ENCODE measurements around the gene NT5DC2.
A peak's percentile ranks its signal among the peaks of the same experiment; 100 is the strongest.

NT5DC2 gene

DNA sequence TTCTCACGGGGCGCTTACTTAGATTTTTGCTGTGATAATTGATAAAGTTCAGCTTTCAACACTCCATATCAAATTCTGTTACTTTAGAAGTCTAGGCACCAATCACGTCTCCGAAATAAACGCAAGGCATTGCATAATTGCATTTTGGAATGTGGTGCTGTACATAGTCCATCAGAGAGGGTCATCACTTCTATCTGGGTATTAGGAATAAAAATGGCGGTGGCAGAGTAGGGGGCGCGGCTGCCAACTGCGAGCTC lies 2.4 kb upstream of the NT5DC2 start:
- peaks cover 23% of the 10 kb centered on the region for H3K4me1 ChIP-seq (ENCODE audit: insufficient read depth, poor library complexity, severe bottlenecking)
- H3K27me3 ChIP-seq (ENCODE audit: insufficient read depth, poor library complexity, severe bottlenecking), result no peaks in the 10 kb centered on the region
- ATAC-seq (ENCODE audit: low read depth) (no peak), DNase-seq (ENCODE audit: low spot score) (no peak)
- no peak overlapping the region for H3K4me3 ChIP-seq (ENCODE audit: severe bottlenecking)
- no peaks in the 10 kb centered on the region for H3K9me3 ChIP-seq (ENCODE audit: severe bottlenecking)
- TF ChIP-seq, protein P1, sequence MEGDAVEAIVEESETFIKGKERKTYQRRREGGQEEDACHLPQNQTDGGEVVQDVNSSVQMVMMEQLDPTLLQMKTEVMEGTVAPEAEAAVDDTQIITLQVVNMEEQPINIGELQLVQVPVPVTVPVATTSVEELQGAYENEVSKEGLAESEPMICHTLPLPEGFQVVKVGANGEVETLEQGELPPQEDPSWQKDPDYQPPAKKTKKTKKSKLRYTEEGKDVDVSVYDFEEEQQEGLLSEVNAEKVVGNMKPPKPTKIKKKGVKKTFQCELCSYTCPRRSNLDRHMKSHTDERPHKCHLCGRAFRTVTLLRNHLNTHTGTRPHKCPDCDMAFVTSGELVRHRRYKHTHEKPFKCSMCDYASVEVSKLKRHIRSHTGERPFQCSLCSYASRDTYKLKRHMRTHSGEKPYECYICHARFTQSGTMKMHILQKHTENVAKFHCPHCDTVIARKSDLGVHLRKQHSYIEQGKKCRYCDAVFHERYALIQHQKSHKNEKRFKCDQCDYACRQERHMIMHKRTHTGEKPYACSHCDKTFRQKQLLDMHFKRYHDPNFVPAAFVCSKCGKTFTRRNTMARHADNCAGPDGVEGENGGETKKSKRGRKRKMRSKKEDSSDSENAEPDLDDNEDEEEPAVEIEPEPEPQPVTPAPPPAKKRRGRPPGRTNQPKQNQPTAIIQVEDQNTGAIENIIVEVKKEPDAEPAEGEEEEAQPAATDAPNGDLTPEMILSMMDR (IDR thresholded peaks at IDR 0.05; ENCODE audit: poor library complexity, severe bottlenecking), result no peak
- H3K36me3 ChIP-seq (ENCODE audit: low read depth), result peaks cover 14% of the 10 kb centered on the region
- H3K27ac ChIP-seq (ENCODE audit: poor library complexity, severe bottlenecking), result peak overlapping the region; percentile 73

DNA sequence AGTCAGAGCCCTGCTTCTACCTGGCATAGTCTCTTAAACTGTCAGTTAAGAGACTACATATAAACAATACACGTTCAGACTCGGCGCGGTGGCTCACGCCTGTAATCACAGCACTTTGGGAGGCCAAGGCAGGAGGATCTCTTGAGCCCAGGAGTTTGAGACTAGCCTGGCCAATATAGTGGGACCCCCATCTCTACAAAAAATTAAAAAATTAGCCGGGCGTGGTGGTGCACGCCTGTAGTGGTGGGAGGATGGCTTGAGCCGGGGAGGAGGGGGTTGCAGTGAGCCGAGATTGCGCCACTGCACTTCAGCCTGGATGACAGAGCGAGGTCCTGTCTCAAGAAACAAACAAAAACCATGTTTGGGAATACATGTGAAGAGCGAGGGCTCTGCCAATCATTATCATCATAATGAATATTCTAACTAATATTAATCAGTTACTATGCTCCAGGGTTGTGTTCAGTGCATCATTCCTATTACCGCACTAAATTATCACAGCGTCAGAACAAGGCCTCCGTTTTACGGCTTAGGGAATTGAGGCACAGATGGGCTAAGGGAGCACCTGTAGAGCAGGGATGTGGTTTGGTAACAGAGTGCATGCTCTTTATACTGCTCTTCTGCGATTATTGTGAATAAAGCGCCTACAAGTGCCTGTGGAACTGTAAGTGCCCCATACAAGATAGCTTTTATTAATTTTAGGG lies 1.9 kb upstream of the NT5DC2 start:
- ATAC-seq (ENCODE audit: low read depth), result no peak
- Histone ChIP-seq H3K9me3 (ENCODE audit: severe bottlenecking) (no peaks in the 10 kb centered on the region), H3K4me1 (ENCODE audit: insufficient read depth, poor library complexity, severe bottlenecking) (peaks cover 23% of the 10 kb centered on the region), H3K4me3 (ENCODE audit: severe bottlenecking) (no peak overlapping the region), H3K27ac (ENCODE audit: poor library complexity, severe bottlenecking) (peak overlapping the region; percentile 73), H3K36me3 (ENCODE audit: low read depth) (peaks cover 9% of the 10 kb centered on the region), H3K27me3 (ENCODE audit: insufficient read depth, poor library complexity, severe bottlenecking) (no peaks in the 10 kb centered on the region)
- TF ChIP-seq, protein P1 (IDR thresholded peaks at IDR 0.05; ENCODE audit: poor library complexity, severe bottlenecking), result no peak
- no peak for DNase-seq (ENCODE audit: low spot score)

DNA sequence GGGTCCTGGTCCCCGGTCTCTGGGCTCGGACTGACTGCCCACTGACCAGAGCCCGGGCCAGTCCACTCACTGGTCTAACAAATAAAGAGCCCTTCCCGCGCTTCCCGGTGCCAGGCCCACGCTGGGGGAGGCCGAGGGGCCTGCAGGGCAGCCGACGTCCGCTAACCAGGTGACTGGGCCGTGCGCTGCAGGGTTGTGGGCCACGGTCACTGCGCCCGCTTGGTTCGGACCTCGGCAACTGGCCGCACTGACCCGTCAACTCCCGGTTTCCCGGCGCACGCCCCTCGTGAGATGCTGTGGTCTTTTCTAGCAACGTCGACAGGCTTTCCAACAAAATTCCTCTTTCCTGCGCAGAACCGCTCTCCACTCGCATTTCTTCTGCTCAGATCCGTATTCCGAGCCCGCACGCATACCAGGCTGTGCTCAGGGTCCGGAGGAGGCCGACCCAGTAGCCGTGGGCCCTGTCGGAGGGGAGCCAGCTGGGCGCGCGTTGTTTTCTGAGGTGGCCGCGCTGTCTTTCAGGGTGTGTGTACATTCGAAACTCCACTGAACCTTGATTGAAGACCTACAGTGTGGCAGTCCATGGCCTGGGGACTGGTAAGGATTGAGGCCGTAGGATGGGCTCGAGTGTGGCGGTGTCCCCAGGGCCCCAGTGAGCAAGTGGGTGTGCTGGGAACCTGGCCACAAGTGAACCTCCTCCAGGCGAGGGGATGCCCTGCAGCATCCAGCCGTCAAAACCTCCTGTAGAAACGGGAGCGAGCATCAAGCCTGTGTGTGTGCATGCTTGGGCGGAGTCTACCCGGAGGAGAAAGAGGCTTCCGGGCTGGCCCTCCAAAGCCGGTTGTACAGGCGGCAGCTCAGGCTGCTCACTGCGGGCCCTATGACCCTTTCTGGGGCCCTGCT lies 875 bp upstream of the NT5DC2 start:
- TF ChIP-seq, protein P1 (IDR thresholded peaks at IDR 0.05; ENCODE audit: poor library complexity, severe bottlenecking), result no peak
- H3K27ac ChIP-seq (ENCODE audit: poor library complexity, severe bottlenecking), result peak overlapping the region; percentile 73
- H3K4me1 ChIP-seq (ENCODE audit: insufficient read depth, poor library complexity, severe bottlenecking), result peaks cover 23% of the 10 kb centered on the region

DNA sequence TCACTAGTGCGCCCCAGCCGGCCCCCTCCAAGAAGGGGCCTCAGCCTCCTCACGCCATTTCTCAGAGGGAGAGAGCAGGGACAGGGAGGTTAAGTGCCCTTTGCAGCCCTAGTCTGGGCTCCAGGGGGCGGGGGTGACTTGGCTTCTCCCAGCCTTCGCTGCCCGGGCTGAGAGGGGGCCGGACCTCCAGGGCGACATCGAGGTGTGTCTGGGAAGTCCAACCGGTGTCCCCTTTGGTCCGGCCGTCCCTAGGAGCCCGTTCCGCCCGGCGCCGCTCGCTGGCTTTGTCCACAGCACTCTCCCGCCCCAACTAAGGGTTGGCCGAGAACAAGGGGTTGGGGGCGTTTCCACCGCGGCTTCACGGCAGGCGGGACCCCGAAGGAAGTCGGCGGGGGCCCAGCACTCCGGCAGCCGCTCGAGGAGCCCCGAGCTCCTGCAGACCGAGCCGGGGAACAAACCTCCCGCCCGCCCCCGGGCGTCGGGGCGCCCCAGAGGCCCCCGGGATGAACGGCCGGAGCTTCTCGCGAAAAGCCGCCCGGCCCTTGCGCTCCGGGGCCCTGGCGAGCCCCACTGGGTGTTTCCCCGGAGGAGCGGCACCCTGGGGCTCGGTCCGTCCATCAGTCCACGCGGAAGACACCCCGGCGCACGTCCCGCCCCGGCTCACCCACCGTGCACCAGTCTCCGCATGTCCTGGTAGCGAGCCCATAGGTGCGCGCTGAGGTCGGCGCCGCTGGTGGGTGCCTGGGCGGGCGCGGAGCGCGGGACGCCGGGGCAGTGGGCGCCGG lies 627 bp downstream of the NT5DC2 start:
- TF ChIP-seq, protein P1 (IDR thresholded peaks at IDR 0.05; ENCODE audit: poor library complexity, severe bottlenecking), result no peak
- peaks cover 8% of the 10 kb centered on the region for H3K36me3 ChIP-seq (ENCODE audit: low read depth)
- DNase-seq (ENCODE audit: low spot score) (peak; percentile 61), ATAC-seq (ENCODE audit: low read depth) (no peak)
- H3K27ac ChIP-seq (ENCODE audit: poor library complexity, severe bottlenecking), result peak overlapping the region; percentile 73
- H3K9me3 ChIP-seq (ENCODE audit: severe bottlenecking), result no peaks in the 10 kb centered on the region
- peak overlapping the region; percentile 88 for H3K4me3 ChIP-seq (ENCODE audit: severe bottlenecking)
- H3K4me1 ChIP-seq (ENCODE audit: insufficient read depth, poor library complexity, severe bottlenecking), result peaks cover 11% of the 10 kb centered on the region
- no peaks in the 10 kb centered on the region for H3K27me3 ChIP-seq (ENCODE audit: insufficient read depth, poor library complexity, severe bottlenecking)

More for the DNA sequence above, 875 bp upstream of the NT5DC2 start:
- peak overlapping the region; percentile 88 for H3K4me3 ChIP-seq (ENCODE audit: severe bottlenecking)
- H3K9me3 ChIP-seq (ENCODE audit: severe bottlenecking), result no peaks in the 10 kb centered on the region
- DNase-seq (ENCODE audit: low spot score) (peak; percentile 66), ATAC-seq (ENCODE audit: low read depth) (no peak)
- H3K36me3 ChIP-seq (ENCODE audit: low read depth), result no peaks in the 10 kb centered on the region; the same call in 1 of the 2 replicates
- no peaks in the 10 kb centered on the region for H3K27me3 ChIP-seq (ENCODE audit: insufficient read depth, poor library complexity, severe bottlenecking)
